ENCODE measurements around the gene XRCC3.

DNA sequence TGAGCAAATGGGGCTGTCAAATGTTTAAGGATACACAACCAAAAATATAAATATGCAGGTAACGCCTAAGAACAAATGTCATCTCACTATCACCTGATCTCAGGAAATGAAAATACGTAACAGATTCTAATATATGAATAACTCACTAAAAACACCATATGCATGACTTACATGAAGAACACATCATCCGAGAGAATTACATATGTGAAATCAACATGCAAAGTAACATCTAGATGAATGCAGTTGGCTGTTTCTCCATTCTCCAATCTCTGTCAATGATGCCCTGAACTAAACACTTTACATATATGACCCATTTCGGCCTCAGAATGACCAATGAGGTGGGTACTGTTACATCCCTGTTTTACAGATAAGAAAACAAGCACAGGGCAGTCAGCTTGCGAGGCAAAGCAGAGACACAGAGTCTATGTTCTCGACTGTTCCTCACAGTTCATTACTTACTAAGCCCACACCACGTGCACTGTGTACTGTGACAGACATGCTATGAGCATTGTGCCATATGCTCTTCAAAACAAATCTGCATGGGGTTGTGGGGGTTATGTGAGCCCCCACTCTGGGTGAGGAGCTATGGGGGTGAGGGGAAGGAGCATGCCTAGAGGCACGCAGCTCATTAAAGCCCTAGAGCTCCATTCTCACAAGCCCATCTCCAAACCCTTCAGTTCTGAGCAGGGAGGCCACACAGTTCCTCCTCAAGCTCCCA lies 43.0 kb upstream of the XRCC3 start:
- TF ChIP-seq, protein P1, sequence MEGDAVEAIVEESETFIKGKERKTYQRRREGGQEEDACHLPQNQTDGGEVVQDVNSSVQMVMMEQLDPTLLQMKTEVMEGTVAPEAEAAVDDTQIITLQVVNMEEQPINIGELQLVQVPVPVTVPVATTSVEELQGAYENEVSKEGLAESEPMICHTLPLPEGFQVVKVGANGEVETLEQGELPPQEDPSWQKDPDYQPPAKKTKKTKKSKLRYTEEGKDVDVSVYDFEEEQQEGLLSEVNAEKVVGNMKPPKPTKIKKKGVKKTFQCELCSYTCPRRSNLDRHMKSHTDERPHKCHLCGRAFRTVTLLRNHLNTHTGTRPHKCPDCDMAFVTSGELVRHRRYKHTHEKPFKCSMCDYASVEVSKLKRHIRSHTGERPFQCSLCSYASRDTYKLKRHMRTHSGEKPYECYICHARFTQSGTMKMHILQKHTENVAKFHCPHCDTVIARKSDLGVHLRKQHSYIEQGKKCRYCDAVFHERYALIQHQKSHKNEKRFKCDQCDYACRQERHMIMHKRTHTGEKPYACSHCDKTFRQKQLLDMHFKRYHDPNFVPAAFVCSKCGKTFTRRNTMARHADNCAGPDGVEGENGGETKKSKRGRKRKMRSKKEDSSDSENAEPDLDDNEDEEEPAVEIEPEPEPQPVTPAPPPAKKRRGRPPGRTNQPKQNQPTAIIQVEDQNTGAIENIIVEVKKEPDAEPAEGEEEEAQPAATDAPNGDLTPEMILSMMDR (IDR thresholded peaks at IDR 0.05), result no peak
- TF ChIP-seq POLR2AphosphoS5 (IDR thresholded peaks at IDR 0.05; ENCODE audit: low read depth, low read length), result no peak
- TF ChIP-seq TCF7L2 (IDR thresholded peaks at IDR 0.05; ENCODE audit: low read depth, low read length), result no peak
- TF ChIP-seq, protein P2, sequence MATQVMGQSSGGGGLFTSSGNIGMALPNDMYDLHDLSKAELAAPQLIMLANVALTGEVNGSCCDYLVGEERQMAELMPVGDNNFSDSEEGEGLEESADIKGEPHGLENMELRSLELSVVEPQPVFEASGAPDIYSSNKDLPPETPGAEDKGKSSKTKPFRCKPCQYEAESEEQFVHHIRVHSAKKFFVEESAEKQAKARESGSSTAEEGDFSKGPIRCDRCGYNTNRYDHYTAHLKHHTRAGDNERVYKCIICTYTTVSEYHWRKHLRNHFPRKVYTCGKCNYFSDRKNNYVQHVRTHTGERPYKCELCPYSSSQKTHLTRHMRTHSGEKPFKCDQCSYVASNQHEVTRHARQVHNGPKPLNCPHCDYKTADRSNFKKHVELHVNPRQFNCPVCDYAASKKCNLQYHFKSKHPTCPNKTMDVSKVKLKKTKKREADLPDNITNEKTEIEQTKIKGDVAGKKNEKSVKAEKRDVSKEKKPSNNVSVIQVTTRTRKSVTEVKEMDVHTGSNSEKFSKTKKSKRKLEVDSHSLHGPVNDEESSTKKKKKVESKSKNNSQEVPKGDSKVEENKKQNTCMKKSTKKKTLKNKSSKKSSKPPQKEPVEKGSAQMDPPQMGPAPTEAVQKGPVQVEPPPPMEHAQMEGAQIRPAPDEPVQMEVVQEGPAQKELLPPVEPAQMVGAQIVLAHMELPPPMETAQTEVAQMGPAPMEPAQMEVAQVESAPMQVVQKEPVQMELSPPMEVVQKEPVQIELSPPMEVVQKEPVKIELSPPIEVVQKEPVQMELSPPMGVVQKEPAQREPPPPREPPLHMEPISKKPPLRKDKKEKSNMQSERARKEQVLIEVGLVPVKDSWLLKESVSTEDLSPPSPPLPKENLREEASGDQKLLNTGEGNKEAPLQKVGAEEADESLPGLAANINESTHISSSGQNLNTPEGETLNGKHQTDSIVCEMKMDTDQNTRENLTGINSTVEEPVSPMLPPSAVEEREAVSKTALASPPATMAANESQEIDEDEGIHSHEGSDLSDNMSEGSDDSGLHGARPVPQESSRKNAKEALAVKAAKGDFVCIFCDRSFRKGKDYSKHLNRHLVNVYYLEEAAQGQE (IDR thresholded peaks at IDR 0.05; ENCODE audit: insufficient read depth in 1 of 2, low read depth in 2 of 2, low read length in 1 of 2), result no peak
- no peak for TF ChIP-seq SIN3A (IDR thresholded peaks at IDR 0.05; ENCODE audit: borderline replicate concordance, insufficient read depth, low read depth, low read length)

Data from Panc1 (cell line).